GM19397 (cell line): ENCODE measurements around the gene KAZN.

Source experiments
- ATAC-seq: cut with Tn5 transposase; IDR thresholded peaks from one replicate; pipeline ENCODE4 v1.9.1; 2021; ENCODE audit warnings: mild to moderate bottlenecking, moderate library complexity; ENCODE audit not compliant: unreplicated experiment

Gene KAZN

GRCh38 chr1:15064217-15064929 lies 465.9 kb downstream of the KAZN start:
- no peak for ATAC-seq

- ATAC-seq = no peak
These were observed 466.8 kb downstream of the KAZN start for GRCh38 chr1:15065291-15065690.

- ATAC-seq = no peak
These were observed 467.3 kb downstream of the KAZN start for GRCh38 chr1:15065736-15066135.

- ATAC-seq = no peak
These were observed 467.7 kb downstream of the KAZN start for GRCh38 chr1:15066191-15066590.

- ATAC-seq = no peak
These were observed 468.7 kb downstream of the KAZN start for GRCh38 chr1:15067148-15067547.

- no peak for ATAC-seq
These were observed 469.7 kb downstream of the KAZN start for GRCh38 chr1:15068152-15068551.

- no peak for ATAC-seq
These were observed 470.5 kb downstream of the KAZN start for GRCh38 chr1:15068997-15069396.

GRCh38 chr1:15070145-15070748 lies 471.8 kb downstream of the KAZN start:
- ATAC-seq = no peak

GRCh38 chr1:15071936-15072335 lies 473.5 kb downstream of the KAZN start:
- no peak for ATAC-seq

- no peak for ATAC-seq
These were observed 475.4 kb downstream of the KAZN start for GRCh38 chr1:15073799-15074308.

- no peak for ATAC-seq
These were observed 476.7 kb downstream of the KAZN start for GRCh38 chr1:15075175-15075574.

GRCh38 chr1:15075817-15076216 lies 477.3 kb downstream of the KAZN start:
- no peak for ATAC-seq

GRCh38 chr1:15076807-15077206 lies 478.3 kb downstream of the KAZN start:
- ATAC-seq = no peak

- ATAC-seq = no peak
These were observed 478.9 kb downstream of the KAZN start for GRCh38 chr1:15077384-15077783.

- no peak for ATAC-seq
These were observed 482.0 kb downstream of the KAZN start for GRCh38 chr1:15080328-15081007.

- no peak for ATAC-seq
These were observed 482.6 kb downstream of the KAZN start for GRCh38 chr1:15081102-15081501.

GRCh38 chr1:15083578-15083977 lies 485.1 kb downstream of the KAZN start:
- ATAC-seq = no peak

GRCh38 chr1:15088281-15088971 lies 489.9 kb downstream of the KAZN start:
- ATAC-seq = no peak

GRCh38 chr1:15089258-15089992 lies 490.9 kb downstream of the KAZN start:
- ATAC-seq = no peak

- ATAC-seq = no peak
These were observed 491.9 kb downstream of the KAZN start for GRCh38 chr1:15090373-15090772.

- no peak for ATAC-seq
These were observed 495.6 kb downstream of the KAZN start for GRCh38 chr1:15094056-15094455.
